GM18511 (cell line): ENCODE measurements around the gene ZBTB21.
"Not testable (repeated sequence)": the region's sequence is repeated elsewhere in the genome, so short reads cannot be mapped to it uniquely, and the experiment has no call there.

Experiments used
- ATAC-seq: cut with Tn5 transposase; IDR thresholded peaks from one replicate; pipeline ENCODE4 v1.9.1; 2021; ENCODE audit warnings: mild to moderate bottlenecking, moderate library complexity; ENCODE audit not compliant: unreplicated experiment

ZBTB21 gene

DNA sequence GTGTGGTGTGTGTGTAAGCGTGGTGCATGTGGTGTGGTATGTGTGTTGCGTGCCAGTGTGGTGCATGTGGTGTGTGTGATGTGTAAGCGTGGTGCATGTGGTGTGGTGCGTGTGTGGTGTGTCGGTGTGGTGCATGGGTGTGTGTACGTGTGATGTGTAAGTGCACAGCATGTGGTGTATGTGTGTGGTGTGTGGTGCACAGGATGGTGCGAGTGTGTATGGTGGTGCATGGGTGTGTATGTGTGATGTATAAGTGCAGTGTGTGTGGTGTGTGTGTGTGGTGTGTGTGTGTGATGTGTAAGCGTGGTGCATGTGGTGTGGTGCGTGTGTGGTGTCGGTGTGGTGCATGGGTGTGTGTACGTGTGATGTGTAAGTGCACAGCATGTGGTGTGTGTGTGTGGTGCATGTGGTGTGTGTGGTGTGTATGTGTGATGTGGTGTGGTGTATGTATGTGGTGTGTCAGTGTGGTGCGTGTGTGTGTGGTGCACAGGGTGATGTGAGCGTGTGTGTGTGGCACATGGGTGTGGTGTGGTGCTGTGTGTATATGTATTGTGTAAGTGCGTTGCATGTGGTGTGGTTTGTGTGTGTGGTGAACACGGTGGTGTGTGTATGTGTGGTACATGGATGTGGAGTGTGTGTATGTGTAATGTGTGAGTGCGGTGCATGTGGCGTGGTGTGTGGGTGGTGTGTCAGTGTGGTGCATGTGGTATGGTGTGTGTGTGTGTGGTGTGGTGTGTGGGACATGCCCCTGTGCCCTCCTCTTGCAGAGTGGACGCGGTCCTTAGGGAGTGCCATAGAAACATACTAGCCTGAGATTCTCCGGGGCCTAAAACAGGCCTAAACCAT lies 55.3 kb downstream of the ZBTB21 start:
- ATAC-seq, result no peak

DNA sequence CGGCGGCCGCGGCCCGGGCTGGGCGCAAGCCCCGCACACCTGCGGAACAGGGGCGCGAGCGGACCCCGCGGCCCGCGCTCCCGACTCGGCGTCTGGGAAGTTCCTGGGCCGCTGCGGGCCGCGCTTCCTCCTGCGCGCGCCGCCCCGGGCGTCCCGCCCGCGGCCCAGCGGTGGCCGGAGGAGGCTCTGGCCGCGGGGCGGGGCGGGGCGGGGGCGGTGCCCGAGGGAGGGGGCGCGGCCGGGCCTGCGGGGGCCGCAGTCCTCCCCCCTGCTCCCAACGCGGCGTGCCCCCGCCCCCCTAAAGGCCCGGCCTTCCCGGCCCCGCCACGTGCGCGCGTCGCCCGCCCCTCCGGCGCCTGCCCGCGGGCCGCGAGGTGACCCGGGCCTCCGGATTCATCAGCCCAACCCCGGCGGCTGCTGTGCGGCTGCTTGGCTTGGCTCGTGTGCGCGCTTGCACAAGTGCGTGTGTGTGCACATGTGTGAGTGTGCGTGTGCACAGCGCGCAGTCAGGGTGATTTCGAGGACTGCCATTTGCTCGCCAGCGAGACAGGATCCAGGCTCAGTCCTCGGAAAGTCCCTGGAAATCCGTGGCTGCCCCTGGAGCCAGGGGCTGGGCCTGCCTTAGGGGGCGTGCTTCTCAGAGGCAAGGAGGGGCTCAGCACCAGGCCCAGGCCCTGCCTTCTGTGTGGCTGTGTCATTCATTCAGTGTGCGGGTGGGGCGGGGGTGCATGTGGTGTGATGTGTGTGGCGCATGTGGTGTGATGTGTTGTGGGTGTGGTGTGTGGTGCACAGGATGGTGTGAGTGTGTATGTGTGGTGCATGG lies 56.1 kb downstream of the ZBTB21 start, which contains the start of gene C2CD2:
C2CD2 (minus strand) TSS at position 188 of the 823 bp plus-strand sequence. CDS start 370 bp downstream, outside the sequence.
- ATAC-seq, result peak; percentile 65

DNA sequence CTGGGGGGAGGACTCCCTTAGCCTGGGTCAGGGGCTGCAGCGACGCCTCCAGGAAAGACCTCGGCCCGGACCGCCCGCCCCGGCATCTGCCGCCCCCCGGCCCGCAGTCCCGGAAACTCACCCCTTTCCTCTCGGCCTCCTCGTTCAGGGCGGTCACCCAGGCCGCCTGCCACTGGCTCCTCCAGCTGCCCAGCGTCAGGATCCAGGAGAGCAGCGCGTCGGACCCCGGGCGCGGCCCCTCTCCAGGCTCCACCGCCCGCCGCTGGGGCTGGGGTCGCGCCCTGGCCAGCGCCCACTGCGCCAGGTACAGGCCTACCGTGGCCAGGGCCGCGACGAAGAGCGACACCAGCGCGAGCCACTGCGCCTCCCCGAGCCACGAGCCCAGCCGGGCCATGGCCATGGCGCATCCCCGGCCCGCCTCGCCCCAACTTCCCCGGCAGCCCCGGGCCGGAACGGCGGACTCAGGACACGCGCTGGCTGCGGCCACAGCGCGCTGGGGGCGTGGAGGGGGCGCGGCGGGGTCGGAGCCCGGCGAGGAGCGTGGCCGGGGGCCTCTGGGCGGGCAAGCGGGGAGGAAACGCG lies 56.8 kb downstream of the ZBTB21 start:
- peak; percentile 39 for ATAC-seq

- no peak for ATAC-seq
Measured at GRCh38 chr21:41952568-41953248, 57.5 kb downstream of the ZBTB21 start.

GRCh38 chr21:41951876-41952567 lies 58.1 kb downstream of the ZBTB21 start:
- ATAC-seq, result no peak

GRCh38 chr21:41950941-41951351 lies 59.2 kb downstream of the ZBTB21 start:
- no peak for ATAC-seq

GRCh38 chr21:41949631-41950030 lies 60.5 kb downstream of the ZBTB21 start:
- not testable (repeated sequence) for ATAC-seq

DNA sequence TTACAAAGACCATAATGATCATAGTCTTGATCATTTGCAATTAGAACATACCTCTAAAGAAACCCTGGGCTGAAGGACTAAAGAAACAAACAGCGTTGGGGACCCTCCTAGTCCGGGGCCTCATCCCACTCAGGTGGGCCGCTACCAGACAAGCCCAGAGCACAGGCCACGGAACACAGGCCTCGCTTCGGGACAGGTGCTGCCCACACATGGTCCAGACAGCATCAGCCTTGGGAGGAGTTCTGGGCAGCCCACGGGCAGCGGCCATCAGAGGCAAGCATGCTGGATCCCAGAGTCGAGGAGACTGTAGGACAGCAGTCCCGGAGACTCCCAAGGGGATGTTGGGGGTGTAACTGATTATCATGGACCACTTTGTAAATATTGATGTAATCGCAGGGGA lies 61.3 kb downstream of the ZBTB21 start:
- no peak for ATAC-seq

- no peak for ATAC-seq
Measured at GRCh38 chr21:41948078-41948895, 61.9 kb downstream of the ZBTB21 start.

DNA sequence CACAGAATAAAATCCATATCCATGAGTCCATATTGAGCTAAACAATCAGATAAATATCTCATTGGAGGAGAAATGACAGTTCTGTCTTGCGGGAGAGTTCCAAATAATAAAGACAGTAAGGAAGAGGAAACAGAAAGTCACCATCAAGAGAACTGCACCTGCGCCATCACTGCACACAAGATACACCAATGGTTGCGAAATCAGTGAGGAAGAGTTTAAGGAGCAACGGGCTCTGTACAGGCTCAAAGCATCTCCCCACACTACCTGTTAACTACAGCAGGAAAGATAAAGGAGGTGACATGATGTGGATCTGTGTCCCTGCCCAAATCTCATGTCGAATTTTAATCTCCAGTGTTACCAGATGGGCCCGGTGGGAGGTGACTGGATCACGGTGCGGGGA lies 64.2 kb downstream of the ZBTB21 start:
- no peak for ATAC-seq

DNA sequence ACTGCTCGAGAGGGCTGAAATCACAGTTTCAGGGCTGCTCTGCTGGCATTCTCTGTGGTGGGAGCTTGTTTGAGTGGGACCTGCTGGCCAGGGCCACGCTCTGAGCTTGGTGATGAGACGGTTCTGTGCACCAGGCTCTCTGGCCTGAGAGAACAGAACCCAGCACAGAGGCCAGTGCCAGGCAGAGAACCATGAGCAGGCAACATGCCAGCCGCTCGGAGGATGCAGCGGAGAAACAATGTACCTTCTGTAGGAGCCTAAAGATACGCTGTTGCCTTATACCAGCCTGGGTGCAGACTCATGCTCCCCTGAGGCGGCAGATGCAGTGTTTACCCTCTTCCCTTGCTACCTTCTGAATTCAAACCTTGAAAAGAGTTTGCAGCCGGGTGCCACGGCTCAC lies 66.3 kb downstream of the ZBTB21 start:
- ATAC-seq, result no peak

DNA sequence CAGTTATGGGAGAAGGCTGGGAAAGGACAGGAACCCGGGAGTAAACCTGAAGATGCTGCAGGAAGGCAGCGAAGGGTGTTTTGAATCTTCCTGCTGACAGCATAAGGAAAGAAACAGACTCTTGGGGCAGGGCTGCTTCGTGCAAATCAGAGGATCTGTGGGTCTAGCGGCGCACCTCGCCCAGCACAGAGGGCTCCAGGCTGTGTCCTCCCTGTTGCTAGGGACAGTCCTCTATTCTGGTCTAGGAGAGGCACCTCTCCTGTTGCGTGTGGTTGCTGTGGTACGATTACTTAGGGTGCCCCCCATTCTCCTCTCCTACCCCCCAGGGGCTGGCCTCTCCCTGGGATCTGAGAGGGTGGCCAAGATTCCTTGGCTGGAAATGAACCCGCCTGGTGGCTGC lies 67.7 kb downstream of the ZBTB21 start:
- ATAC-seq, result no peak

DNA sequence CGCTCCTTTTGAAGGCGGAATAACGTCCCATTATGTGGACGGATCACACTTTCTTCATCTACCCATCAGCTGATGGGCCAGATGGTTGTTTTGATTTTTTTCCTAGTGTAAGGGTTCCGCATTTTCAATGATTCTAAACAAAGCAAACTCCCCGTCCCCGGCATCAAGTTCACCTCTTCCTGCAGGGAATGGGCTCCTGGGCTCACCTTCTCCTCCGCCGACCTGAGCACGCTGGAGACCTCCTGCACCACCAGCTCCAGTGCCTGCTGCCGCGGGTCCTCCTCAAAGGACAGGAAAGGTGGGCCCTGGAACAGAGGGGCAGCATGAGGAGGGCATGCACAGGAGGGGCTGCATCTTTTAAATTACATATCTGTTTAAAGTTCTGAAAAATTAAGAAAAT lies 68.2 kb downstream of the ZBTB21 start:
- ATAC-seq, result no peak

- no peak for ATAC-seq
Measured at GRCh38 chr21:41940431-41940830, 69.7 kb downstream of the ZBTB21 start.

- ATAC-seq, result no peak
Measured at GRCh38 chr21:41939391-41939790, 70.8 kb downstream of the ZBTB21 start.
